SK-N-SH treated with all-trans-retinoic acid at 6 μM for 48 hours (cell line): ENCODE measurements around the gene FABP1.

Experiments
- ARNTL ChIP-seq: fragments of 450-650 bp; formaldehyde crosslinking; IDR thresholded peaks from 2 replicates; pipeline ENCODE4 v1.5.0; 2020; ENCODE audit warnings: low read depth, mild to moderate bottlenecking, moderate library complexity, borderline replicate concordance
- CSDC2 ChIP-seq: fragments of 250-450 bp; sonication (Bioruptor Pico); IDR thresholded peaks from 2 replicates; pipeline ENCODE4 v1.5.0; 2020; ENCODE audit warnings: mild to moderate bottlenecking, moderate library complexity
- ISL1 ChIP-seq: fragments of 250-450 bp; sonication (Bioruptor Pico); IDR thresholded peaks from 2 replicates; pipeline ENCODE4 v2.1.2; 2022; ENCODE audit warnings: mild to moderate bottlenecking, moderate library complexity
- PATZ1 ChIP-seq: fragments of 250-450 bp; sonication (Bioruptor Pico); IDR thresholded peaks from 2 replicates; pipeline ENCODE4 v1.8.0; 2020; ENCODE audit warnings: mild to moderate bottlenecking, moderate library complexity, borderline replicate concordance
- POU6F1 ChIP-seq: fragments of 250-450 bp; sonication (Bioruptor Pico); IDR thresholded peaks from 2 replicates; pipeline ENCODE4 v1.8.0; 2021; ENCODE audit warnings: low read depth, mild to moderate bottlenecking, moderate library complexity, borderline replicate concordance
- PPARA ChIP-seq: fragments of 250-450 bp; sonication (Bioruptor Pico); IDR thresholded peaks from 2 replicates; pipeline ENCODE4 v1.5.0; 2020; ENCODE audit warnings: mild to moderate bottlenecking, borderline replicate concordance
- RARB ChIP-seq: fragments of 250-450 bp; sonication (Bioruptor Pico); IDR thresholded peaks from 2 replicates; pipeline ENCODE4 v1.8.0; 2021; ENCODE audit warnings: mild to moderate bottlenecking, moderate library complexity
- TSHZ2 ChIP-seq: fragments of 250-450 bp; sonication (Bioruptor Pico); IDR thresholded peaks from 2 replicates; pipeline ENCODE4 v1.5.0; 2020; ENCODE audit warnings: mild to moderate bottlenecking, moderate library complexity
- ZFP30 ChIP-seq: fragments of 450-650 bp; formaldehyde crosslinking; IDR thresholded peaks from 2 replicates; pipeline ENCODE4 v1.5.0; 2022; ENCODE audit warnings: mild to moderate bottlenecking, moderate library complexity
- ZNF565 ChIP-seq: fragments of 450-650 bp; formaldehyde crosslinking; conservative IDR thresholded peaks from 2 replicates; pipeline ENCODE4 v1.5.0; 2020; ENCODE audit warnings: low read depth, mild to moderate bottlenecking, moderate library complexity
- ZNF70 ChIP-seq: fragments of 450-650 bp; formaldehyde crosslinking; IDR thresholded peaks from 2 replicates; pipeline ENCODE4 v1.5.0; 2020; ENCODE audit warnings: mild to moderate bottlenecking, moderate library complexity

- TF ChIP-seq ZFP30 (CRISPR knock-in tag), result no peak
- no peak for TF ChIP-seq RARB (CRISPR knock-in tag)
- no peak for TF ChIP-seq CSDC2 (CRISPR knock-in tag)
- TF ChIP-seq ISL1, result peak; percentile 37
- no peak for TF ChIP-seq ARNTL (CRISPR knock-in tag)
- TF ChIP-seq ZNF565, result no peak
- TF ChIP-seq TSHZ2 (CRISPR knock-in tag), result no peak
- no peak for TF ChIP-seq PATZ1 (CRISPR knock-in tag)
- TF ChIP-seq POU6F1 (CRISPR knock-in tag), result no peak
- no peak for TF ChIP-seq ZNF70 (CRISPR knock-in tag)
- TF ChIP-seq PPARA (CRISPR knock-in tag), result no peak
Observed at GRCh38 chr2:88099798-88100488, 27.9 kb downstream of the FABP1 start.
